HG03354 (cell line): Measurements from ENCODE around the gene SEC24B.

Source experiments
- ATAC-seq: cut with Tn5 transposase; IDR thresholded peaks from one replicate; pipeline ENCODE4 v1.9.1; 2021; ENCODE audit warnings: mild to moderate bottlenecking; ENCODE audit not compliant: unreplicated experiment, poor library complexity, severe bottlenecking

Gene SEC24B

DNA sequence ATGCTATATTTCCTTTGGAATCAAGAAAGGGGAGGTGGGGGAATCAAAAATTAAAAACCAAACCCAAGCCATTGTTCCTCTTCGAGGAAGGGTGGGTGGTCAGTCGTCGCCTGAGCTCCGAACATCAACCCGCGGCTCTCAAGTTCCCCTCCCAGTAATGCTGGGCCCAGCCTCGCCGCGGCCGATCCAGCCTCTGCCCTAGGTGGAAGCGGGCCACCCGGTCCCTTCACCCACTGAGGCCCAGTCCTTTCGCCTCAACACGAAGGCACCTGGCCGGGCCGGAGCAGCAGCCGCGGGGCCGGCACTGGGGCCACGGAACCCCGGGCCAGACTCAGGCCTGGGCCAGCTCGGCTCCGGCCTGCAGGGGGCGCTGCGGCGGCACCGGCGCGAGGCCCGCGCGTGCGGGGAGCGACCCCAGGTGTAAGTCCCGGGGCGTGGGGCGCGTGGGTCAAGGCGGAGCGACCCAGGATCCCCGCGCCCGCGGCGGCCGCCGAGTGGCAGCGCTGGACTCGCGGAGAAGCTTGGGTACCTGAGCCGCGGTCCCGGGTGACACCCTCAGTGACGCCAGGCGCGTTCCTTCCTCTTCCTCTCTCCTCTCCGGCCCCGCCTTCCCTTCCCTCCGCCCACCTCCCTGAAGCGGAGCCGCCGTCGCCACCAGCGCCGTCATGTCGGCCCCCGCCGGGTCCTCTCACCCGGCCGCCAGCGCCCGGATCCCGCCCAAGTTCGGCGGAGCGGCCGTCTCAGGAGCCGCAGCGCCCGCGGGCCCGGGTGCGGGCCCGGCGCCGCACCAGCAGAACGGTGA, at the start of gene SEC24B:
Gene SEC24B (plus strand): TSS at position 611 of the 802 bp plus-strand sequence. CDS start 55 bp downstream, at position 666.
- peak; percentile 91 for ATAC-seq

DNA sequence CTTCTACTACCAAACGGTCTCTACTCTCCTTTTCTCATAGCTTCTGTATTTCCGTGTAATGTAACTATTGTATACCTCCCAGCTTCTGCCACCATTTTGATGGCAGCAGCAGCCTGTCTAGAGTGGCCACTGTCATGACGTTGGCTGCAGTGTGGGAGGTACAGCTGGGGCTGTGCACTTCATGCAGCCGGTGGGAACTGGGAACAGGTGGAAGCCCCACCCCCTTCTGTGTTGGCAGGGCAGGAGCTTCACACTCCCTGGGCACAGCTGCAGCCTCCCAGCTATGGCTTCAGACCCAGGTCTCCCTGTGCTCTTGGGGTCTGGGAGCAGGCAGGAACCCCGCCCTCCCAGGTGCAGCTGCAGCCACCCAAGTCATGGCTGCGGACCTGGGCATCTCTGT, 49.8 kb upstream of the SEC24B start:
- ATAC-seq, result no peak

DNA sequence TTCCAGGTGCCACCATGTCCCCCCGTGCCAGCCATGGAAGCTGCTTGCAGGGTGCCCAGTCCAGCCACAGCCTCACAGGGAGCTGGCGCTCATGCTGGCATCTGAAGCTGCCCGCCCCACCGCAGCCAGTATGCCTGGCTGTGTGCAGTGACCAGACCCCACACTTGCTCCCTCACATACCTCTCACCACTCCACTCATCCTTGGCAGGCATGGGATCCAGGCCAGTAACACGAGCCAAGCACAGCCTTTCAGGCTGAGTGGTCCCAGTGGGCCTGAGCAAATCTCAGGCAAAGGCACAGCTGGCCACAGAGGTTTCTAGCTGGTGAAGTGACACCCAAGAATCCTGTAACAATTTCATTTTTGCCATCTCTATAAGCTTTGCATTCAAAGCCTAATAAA, 48.4 kb upstream of the SEC24B start:
- ATAC-seq, result no peak

DNA sequence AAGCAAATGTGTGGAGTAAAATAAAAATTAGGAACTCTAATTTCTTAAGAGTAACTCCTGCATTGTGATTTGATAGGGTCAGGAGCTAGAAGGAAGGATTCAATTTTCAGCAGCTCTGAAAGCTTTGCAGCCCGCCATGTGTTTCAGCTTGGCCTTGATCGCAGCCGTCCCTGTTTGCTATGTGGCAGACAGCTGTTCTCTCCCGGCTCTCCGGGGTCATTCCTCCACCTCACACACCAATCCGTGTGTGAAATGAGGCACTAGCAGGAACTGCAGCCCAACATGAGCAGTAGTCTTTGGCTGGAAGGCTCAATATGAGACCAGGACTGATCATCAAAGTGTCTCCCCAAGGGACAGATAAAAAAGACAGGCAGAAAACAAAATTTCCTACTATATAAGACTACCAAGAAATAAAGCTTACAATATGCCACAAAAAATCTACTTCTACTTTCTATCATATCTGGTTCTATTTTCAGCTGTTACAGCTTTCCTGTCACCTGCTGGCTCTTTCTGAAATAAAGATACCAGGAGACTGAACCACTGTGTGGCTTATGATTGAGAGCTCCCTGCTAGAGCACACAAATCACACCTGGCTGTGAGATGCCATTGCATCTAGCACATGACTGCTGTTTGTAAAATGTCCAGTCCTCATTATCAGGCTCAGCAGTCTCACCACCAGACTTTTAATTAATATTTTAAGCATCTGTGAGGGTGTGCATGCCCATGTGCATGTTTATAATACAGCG, 44.1 kb upstream of the SEC24B start:
- ATAC-seq, result peak; percentile 76

DNA sequence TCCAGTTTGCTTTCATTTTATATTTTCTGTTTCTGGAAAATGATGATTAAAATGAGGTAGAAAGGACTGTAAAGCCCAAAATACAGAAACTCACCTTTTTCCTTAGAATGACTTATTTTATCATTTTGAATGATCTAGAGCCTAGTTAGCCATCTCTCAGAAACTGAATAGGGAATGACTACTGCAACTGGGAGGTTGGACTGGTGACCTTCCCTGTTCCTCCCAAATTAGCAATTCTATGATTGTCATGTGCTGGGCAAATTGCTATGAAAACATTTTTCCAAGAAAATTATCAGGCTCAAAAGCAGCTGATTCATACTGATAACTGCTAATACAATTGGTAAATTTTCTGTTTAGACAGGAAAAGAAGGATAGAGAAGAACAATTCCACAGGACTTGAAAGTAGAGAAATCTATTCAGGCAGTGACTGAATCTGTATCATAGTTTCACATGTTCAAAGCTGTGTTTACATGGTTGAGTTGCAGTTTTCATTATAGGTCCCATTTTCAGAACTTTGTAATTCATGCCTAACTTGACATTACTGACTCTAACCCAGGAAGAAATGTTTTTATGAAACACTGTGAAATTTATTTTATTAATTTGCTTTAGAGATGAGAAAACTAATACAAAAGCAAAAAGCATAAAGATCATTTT, 43.4 kb upstream of the SEC24B start:
- no peak for ATAC-seq

DNA sequence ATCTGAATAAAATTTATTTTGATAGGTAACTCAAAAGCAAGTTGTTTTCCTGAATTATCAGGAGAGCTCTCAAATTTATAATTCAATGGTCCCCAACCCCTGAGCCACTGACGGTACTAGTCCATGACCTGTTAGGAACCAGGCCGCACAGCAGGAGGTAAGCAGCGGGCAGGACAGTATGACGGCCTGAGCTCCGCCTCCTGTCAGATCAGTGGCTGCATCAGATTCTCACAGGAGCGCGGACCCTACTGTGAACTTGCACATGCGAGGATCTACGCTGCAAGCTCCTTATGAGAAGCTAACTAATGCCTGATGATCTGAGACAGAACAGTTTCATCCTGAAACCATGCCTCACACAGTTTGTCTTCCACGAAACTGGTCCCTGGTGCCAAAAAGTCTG, 37.9 kb upstream of the SEC24B start:
- no peak for ATAC-seq

DNA sequence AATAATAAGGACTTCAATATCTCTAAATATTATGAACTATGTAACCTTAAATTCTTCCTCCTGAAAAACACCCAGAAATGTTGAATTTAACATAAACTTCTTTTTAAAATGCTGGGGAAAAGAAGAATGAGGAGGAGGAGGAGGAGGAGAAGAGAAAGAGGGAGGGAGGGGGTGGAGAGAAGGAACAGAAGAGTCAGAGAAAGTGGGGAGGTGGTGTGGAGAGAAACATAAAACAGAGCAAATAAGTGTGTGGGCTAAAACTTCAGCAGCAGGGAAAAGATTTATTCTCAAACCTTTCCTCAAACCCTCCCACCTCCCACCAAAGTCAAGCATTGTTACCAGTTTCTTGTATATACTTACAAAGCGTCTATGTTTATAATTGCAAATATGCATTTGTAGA, 34.7 kb upstream of the SEC24B start:
- no peak for ATAC-seq

DNA sequence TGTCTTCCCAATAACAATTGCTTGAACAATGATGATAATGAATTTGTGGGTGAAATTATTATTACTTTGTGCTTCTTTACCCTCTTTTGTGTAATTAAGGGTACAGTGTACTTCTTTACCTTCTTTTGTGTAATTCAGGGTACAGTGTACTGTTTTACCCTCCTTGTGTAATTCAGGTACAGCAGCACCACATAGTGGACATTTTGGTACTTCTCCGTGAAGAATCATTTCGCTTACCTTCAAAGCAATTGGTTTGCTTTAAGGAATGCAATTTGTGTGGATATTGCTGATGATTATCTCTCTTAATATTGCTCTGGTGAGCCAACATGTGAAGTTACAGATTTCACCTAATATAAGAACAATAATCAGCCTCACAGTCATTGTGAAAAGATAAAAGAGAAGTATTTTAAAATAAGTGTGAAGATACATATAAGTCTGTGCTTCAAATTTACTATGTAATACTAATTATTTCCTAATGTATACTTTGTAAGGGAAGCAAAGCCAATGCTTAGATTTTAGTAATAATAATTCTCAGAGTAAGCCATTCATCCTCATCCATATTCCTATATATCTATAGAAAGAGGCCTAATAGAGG, 27.2 kb upstream of the SEC24B start:
- peak; percentile 90 for ATAC-seq

DNA sequence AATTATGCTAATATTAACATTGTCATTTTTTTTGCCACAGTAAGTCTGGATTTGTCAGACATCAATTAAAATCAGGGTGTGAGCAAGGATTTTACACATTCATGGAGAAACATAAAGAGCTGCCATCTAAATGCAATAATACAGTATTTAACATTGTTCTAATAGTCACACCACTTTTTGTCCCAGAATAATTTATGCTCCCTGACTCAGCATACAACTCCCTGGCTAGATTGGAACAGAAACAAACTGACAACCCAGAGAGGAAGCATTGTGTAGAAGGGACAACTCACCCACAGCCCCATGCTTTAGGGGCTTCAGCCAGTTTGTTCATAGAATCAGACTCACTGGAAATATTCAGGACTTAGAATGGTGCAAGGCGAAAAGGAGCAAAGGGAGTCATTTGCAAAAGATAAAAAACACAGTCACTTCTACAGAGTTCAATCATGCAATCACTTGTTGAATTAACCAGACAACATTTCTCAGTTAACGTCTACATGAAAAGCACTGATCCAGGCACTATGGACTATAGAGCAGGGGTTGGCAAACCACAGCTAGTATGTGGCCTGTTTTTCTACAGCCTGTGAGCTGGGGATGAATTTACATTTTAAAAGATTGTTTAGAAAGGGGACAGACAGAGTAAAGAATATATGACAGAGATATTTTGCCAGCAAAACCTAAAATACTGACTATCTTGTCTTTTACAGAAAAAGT, 26.4 kb upstream of the SEC24B start:
- ATAC-seq, result no peak

DNA sequence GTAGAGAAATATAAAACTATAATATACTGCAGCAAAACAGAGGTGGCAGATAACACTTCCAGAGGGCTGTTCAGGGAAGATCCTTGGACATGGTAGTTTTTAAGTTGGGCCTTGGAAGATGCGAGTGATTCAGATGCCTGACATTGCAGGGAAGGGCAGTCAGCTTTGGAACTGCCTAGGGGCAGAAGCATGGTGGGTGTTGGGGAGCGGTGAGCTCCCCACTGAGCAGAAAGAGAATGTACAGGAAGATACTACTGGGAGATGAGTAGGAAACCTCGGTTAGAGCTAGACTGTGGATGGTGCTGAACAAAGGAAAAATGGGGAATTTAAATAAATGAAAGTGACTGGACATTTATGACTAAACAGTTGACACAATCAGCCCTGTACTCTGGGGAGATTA, 24.9 kb upstream of the SEC24B start:
- no peak for ATAC-seq

DNA sequence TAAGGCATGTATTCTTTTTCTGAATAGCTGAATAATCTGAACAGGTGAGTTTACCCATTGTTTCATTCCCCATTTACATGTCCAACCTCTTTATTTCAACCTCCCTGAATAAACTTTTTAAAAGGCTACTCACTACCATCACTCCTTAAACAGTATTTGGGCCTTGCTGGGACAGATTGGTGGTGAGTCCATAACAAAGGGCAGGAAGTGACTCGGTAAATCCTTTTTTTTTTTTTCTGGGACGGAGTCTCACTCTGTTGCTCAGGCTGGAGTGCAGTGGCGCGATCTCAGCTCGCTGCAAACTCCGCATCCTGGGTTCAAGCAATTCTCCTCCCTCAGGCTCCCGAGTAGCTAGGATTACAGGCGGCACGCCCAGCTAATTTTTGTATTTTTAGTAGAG, 23.4 kb upstream of the SEC24B start:
- no peak for ATAC-seq

DNA sequence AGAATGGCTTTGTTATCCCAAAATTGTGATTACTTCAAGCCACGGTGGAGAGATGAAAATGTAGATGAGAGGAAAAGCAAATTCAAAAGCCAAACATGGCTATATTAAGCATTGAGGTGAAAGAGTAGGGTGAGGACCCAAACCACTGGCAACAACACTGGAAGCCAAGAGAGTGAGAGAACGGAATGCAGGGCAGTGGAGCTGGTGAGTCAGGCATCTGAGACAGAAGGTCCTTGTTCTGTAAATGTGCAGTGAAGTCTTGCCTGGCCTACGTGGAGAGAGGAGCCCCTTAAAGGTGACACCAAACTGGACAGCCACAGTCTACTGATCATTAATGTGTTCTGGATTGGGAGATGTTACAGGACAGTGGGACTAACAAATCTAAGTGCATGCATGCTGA, 22.8 kb upstream of the SEC24B start:
- no peak for ATAC-seq

DNA sequence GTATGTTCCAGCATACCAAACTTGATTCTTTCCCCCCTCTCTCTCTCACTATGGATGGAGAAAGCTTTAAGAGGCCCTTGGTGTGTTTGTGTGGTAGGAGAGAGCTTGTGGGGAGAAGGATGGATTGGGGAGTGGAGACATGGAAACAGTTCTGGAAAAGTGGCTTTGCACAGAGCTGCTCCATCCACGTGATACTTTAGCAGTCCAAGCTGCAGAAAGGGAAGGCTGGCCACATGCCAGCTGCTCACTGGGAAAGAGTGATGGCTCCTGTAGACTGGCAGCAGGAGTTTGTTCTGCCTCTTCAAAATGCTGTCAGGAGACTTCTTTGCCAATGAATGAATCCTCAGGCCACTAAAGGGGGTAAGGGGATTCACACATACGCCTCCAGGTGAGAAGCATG, 21.7 kb upstream of the SEC24B start:
- no peak for ATAC-seq

DNA sequence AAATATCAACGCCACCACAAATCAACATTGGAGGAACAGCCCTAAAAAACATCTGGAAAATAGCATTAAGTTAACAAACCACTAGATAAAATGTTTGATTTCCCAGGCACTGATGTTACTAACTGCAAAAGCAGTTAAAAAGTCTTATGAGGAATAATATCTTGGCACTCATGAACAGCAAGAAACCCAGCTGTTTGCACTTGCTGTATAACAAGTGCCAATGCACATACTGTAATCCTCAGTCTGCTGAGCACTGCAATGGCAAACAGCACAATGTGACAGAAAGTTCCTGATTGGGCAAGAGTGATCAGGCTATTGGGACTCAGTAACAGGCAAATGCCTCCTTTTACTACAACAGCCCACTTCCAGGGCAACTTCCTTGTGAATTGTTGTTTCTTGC, 20.8 kb upstream of the SEC24B start:
- no peak for ATAC-seq

DNA sequence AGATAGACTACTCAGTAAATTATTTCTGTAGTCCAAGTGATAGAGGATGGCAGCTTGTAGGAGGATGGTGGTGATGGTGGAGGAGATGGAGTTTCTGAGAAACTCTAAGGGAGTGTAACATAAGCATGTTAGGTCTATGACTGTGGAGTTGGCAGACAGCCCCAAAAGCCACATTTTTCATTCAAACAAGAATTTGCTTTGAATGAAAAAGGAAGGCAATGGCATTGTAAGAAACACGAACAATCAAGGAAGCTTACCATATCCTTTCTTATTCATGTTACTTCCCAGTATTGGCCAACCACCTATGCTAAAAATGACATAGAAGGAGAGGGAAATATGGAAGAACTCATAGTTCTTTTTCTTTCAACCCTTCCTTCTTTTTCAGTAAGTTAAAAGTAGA, 18.7 kb upstream of the SEC24B start:
- no peak for ATAC-seq

DNA sequence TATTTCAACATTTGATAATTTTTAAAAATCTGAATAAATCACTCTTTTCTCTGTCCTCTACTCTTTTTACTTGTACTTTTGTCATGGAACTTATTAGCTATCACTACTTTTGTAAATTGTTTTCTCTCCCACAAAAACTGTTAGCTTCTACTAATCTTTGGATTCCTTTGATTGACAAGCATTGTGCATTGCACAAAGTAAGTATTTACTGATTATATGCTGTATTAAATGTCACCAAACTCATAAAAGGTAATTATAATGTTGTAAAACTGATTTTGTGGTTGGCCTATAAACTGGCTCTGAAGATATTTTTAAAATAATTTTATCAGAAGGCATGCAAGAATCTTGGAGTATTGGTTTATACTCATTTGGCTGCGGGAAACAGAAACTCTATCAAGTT, 15.0 kb upstream of the SEC24B start:
- no peak for ATAC-seq

DNA sequence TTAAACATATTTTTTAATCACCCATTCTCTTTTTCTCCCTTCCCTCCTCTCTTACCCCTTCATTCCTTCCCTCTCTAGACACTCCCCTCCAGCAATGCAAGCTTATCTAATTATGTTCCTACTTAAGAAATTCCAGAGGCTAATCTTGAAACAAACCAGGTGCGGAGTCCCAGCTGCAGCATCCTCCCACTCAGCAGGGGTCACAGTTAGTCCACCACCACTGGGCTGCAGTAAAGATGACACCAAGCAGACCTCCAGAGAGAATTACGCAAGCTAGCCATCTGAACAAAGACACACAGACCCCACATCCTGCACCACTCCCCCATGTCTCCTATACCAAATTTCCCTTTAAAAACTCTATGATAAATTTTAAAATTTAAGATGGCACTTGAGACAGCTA, 13.9 kb upstream of the SEC24B start:
- ATAC-seq, result no peak

DNA sequence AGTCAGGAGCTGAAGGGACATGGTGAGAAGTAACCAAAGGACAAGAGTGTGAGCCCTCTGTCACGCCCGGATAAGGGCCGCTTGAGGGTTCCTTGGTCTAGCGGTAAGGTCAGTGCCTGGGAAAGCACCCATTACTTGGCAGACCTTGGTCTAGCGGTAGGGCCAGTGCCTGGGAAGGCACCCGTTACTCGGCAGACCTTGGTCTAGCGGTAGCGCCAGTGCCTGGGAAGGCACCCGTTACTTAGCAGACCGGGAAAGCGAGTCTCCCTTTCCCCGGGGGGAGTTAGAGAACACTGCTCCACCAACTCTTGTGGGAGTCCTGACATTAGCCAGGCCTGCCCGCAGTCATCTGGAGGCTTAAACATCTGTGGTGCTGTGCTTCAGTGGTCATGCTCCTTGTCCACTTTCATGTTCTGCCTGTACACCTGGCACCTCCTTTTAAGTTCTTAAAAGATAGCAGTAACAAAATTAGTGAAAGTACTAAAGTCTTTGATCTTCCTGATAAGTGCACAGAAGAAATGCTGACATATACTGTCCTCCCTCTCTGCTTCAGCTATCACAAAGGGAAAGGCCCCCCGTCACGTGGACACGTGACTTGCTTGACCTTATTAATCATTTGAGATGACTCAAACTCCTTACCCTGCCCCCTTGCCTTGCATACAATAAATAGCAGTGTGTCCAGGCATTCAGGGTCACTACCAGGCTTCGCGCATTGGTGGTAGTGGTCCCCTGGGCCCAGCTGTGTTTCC, 9.3 kb upstream of the SEC24B start:
- no peak for ATAC-seq

DNA sequence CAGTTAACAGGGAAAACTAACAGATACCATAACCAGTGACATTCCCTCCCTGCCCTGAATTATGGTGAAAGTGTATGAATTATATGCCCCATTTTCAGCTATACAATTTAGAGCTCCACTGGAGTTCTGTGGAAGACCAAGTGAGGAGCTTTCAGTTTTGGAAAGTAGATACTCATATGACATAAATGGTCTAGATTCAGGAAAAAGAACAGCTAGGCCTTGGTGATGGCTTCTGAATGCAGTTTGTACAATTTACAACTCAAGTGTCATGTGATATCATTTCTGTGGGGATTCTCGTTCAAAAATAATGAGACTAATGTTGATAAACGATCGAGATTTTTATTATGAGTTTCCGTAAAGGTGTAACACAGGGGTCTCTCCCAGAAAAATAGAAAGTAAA, 8.2 kb upstream of the SEC24B start:
- no peak for ATAC-seq
